GM10248 (cell line): ENCODE results near the gene SACS.
A peak's percentile ranks its signal among the peaks of the same experiment; 100 is the strongest.
"Not testable (repeated sequence)": the region's sequence is repeated elsewhere in the genome, so short reads cannot be mapped to it uniquely, and the experiment has no call there.

Experiments used
- CTCF ChIA-PET: fragments of 300-600 bp; sonication (Branson Sonifier 250); formaldehyde crosslinking; extraction: SDS; loops from one replicate; lab custom pipeline; 2021; ENCODE audit warnings: antibody characterized with exemption; lab: Yijun Ruan, JAX
- POLR2A ChIA-PET: fragments of 350-650 bp; sonication (Branson Sonifier 250); formaldehyde crosslinking; extraction: SDS; loops from one replicate; lab custom pipeline; 2020; ENCODE audit warnings: antibody characterized with exemption; lab: Yijun Ruan, JAX
- DNase-seq: peaks from one replicate; pipeline ENCODE4 v3.0.0; 2012; ENCODE audit errors: extremely low spot score
- CTCF ChIP-seq: IDR thresholded peaks from 2 replicates; pipeline ENCODE4 v1.5.1; 2012; ENCODE audit warnings: mild to moderate bottlenecking, low read depth; ENCODE audit errors: extremely low read depth, missing control alignments, control extremely low read depth

SACS gene

GRCh38 chr13:23323946-23324709, 109.4 kb downstream of the SACS start:
- POLR2A ChIA-PET, result no interaction called here
- DNase-seq, result no peak
- no peak for TF ChIP-seq CTCF
- CTCF ChIA-PET, result interaction anchor here (0.9 to 1.8 kb wide), 2 partner anchors 14 to 565 kb away, joined by 3 to 6 read pairs; partner anchors contain the start of gene MIPEP

- CTCF ChIA-PET, result interaction anchor here (0.9 to 1.6 kb wide), 2 partner anchors 16 to 253 kb away, joined by 3 read pairs; no protein-coding TSS in a partner anchor
- peak; percentile 24 for DNase-seq
- TF ChIP-seq CTCF, result no peak
- POLR2A ChIA-PET, result no interaction called here
These were observed 110.9 kb downstream of the SACS start for GRCh38 chr13:23322353-23323336.

- POLR2A ChIA-PET, result interaction anchor here (0.6 kb wide), 1 partner anchor 223 kb away, joined by 3 read pairs; no protein-coding TSS in a partner anchor
- CTCF ChIA-PET, result interaction anchor here (0.7 to 1.6 kb wide), 2 partner anchors 8 to 254 kb away, joined by 3 read pairs; no protein-coding TSS in a partner anchor
- DNase-seq, result peak; percentile 68
- no peak for TF ChIP-seq CTCF
These were observed 111.8 kb downstream of the SACS start for GRCh38 chr13:23321535-23322241.

GRCh38 chr13:23320926-23321534, 112.5 kb downstream of the SACS start:
- no peak for TF ChIP-seq CTCF
- DNase-seq, result no peak
- CTCF ChIA-PET, result interaction anchor here (0.7 to 2.0 kb wide), 3 partner anchors 9 to 519 kb away, joined by 3 to 10 read pairs (median 3); no protein-coding TSS in a partner anchor
- POLR2A ChIA-PET, result interaction anchor here (0.6 kb wide), 1 partner anchor 222 kb away, joined by 3 read pairs; no protein-coding TSS in a partner anchor

- ChIA-PET CTCF (interaction anchor here (2.0 kb wide), 1 partner anchor 518 kb away, joined by 10 read pairs; no protein-coding TSS in a partner anchor), POLR2A (no interaction called here)
- no peak for DNase-seq
- TF ChIP-seq CTCF, result no peak
These were observed 113.6 kb downstream of the SACS start for GRCh38 chr13:23319883-23320224.

GRCh38 chr13:23314837-23315236, 118.7 kb downstream of the SACS start:
- CTCF ChIA-PET, DNase-seq, POLR2A ChIA-PET: not testable (repeated sequence)
